ENCODE measurements around the gene NPSR1.

DNA sequence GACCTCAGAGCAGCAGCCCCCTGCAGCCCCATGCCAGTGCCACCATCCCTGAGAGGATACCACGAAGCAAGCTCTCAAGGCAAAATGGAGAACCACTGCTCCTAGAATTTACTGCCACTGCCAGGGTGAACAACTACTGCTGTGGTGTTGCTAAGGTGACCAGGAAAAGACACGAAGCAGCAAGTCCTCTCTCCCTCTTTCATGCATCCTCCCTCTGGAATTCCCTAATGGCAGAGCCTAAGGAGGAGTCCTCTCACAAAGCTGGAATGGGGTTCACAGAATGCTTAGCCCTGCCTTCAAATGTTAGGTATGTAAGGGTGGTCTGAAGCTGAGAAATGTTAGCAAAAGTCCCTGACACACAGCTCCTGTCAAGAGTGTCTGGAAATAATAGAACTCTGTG is 35.8 kb upstream of the NPSR1 start:
- TF ChIP-seq EZH2 (IDR thresholded peaks at IDR 0.05; ENCODE audit: insufficient read depth, low read length) = no peak
- TF ChIP-seq, protein P1, sequence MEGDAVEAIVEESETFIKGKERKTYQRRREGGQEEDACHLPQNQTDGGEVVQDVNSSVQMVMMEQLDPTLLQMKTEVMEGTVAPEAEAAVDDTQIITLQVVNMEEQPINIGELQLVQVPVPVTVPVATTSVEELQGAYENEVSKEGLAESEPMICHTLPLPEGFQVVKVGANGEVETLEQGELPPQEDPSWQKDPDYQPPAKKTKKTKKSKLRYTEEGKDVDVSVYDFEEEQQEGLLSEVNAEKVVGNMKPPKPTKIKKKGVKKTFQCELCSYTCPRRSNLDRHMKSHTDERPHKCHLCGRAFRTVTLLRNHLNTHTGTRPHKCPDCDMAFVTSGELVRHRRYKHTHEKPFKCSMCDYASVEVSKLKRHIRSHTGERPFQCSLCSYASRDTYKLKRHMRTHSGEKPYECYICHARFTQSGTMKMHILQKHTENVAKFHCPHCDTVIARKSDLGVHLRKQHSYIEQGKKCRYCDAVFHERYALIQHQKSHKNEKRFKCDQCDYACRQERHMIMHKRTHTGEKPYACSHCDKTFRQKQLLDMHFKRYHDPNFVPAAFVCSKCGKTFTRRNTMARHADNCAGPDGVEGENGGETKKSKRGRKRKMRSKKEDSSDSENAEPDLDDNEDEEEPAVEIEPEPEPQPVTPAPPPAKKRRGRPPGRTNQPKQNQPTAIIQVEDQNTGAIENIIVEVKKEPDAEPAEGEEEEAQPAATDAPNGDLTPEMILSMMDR (IDR thresholded peaks at IDR 0.05; ENCODE audit: insufficient read depth, low read depth, low read length) = no peak

All from astrocyte (in vitro differentiated cells and primary cell).